Islet precursor cell (in vitro differentiated cells): ENCODE results near the gene SEMA3C.

ENCODE experiments used
- DNase-seq: peaks from one replicate; pipeline ENCODE4 v3.0.0-alpha.2; 2018

Gene SEMA3C

GRCh38 chr7:80774843-80775242, 144.0 kb downstream of the SEMA3C start:
- DNase-seq, result no peak

- DNase-seq, result no peak
Measured at GRCh38 chr7:80773787-80774508, 144.9 kb downstream of the SEMA3C start.

GRCh38 chr7:80772347-80772993, 146.4 kb downstream of the SEMA3C start:
- no peak for DNase-seq

GRCh38 chr7:80771523-80771922, 147.3 kb downstream of the SEMA3C start:
- no peak for DNase-seq

- DNase-seq, result no peak
Measured at GRCh38 chr7:80770675-80771081, 148.2 kb downstream of the SEMA3C start.

- no peak for DNase-seq
Measured at GRCh38 chr7:80770061-80770460, 148.8 kb downstream of the SEMA3C start.

GRCh38 chr7:80768756-80769155, 150.1 kb downstream of the SEMA3C start:
- DNase-seq, result no peak

GRCh38 chr7:80767654-80768053, 151.2 kb downstream of the SEMA3C start:
- no peak for DNase-seq

- DNase-seq, result no peak
Measured at GRCh38 chr7:80766724-80767123, 152.1 kb downstream of the SEMA3C start.

- peak; percentile 67 for DNase-seq
Measured at GRCh38 chr7:80764132-80764531, 154.7 kb downstream of the SEMA3C start.

- no peak for DNase-seq
Measured at GRCh38 chr7:80763704-80764103, 155.1 kb downstream of the SEMA3C start.

- no peak for DNase-seq
Measured at GRCh38 chr7:80763289-80763688, 155.6 kb downstream of the SEMA3C start.

GRCh38 chr7:80760292-80760691, 158.6 kb downstream of the SEMA3C start:
- no peak for DNase-seq

GRCh38 chr7:80752954-80753690, 165.7 kb downstream of the SEMA3C start:
- DNase-seq, result no peak

- no peak for DNase-seq
Measured at GRCh38 chr7:80749270-80749669, 169.6 kb downstream of the SEMA3C start.

- no peak for DNase-seq
Measured at GRCh38 chr7:80748363-80749042, 170.3 kb downstream of the SEMA3C start.

- no peak for DNase-seq
Measured at GRCh38 chr7:80740778-80741545, 177.9 kb downstream of the SEMA3C start.

GRCh38 chr7:80736371-80737125, 182.3 kb downstream of the SEMA3C start:
- no peak for DNase-seq

- no peak for DNase-seq
Measured at GRCh38 chr7:80735330-80735729, 183.5 kb downstream of the SEMA3C start.

- DNase-seq, result no peak
Measured at GRCh38 chr7:80734011-80734410, 184.8 kb downstream of the SEMA3C start.

GRCh38 chr7:80733333-80733915, 185.4 kb downstream of the SEMA3C start:
- DNase-seq, result no peak
